K562 (cell line): ENCODE measurements around the gene DDR2. TPM values are rescaled to one million over a fixed set of nuclear protein-coding genes. Genes with fewer than 3 reads are reported as not detected.

Source experiments
- EGR1 ChIP-seq: fragments of 450-650 bp; conservative IDR thresholded peaks from 2 replicates; pipeline ENCODE4 v1.6.1; 2017; ENCODE audit warnings: mild to moderate bottlenecking
- ETV5 ChIP-seq: sonication (generic); formaldehyde crosslinking; IDR thresholded peaks from 2 replicates; pipeline ENCODE4 v1.4.0; 2020; ENCODE audit warnings: low read depth, mild to moderate bottlenecking, missing genetic modification reagents
- YY1 ChIP-seq, 3 experiments: IDR thresholded peaks; 2 replicates each; pipeline ENCODE4 v1.6.1; 2011; ENCODE audit warnings: low read length in 2 of 3, mild to moderate bottlenecking in 2 of 3, moderate library complexity in 2 of 3, borderline replicate concordance in 1 of 3, control low read depth in 1 of 3, low read depth in 1 of 3; ENCODE audit not compliant: insufficient read depth in 3 of 3, insufficient replicate concordance in 2 of 3, control insufficient read depth in 1 of 3, insufficient read length in 1 of 3; ENCODE audit errors: extremely low read depth in 1 of 3
- ZNF695 ChIP-seq: fragments of 450-650 bp; formaldehyde crosslinking; IDR thresholded peaks from 2 replicates; pipeline ENCODE4 v1.4.0; 2020; ENCODE audit warnings: mild to moderate bottlenecking, moderate library complexity
- polyA plus RNA-seq, 8 experiments: library from polyadenylated mRNA; depleted of rRNA in 4 of 8; stranded (reverse) in 5 of 8; unstranded in 3 of 8; fragments of >200 nt; fragmentation: Nextera tagmentation in 2 of 8; fragmentation: Illumina TruSeq in 1 of 8; extraction: Ambion mirVana in 2 of 8; extraction: Trizol in 1 of 8; gene quantifications; 2 replicates each; pipeline versions ENCODE4 v1.2.1 to v1.2.3, GENCODE V29; 2011 to 2014; ENCODE audit warnings: inconsistent platforms in 1 of 8, missing spikeins in 1 of 8
- total RNA-seq, 7 experiments: library from RNA; depleted of rRNA in 6 of 7; stranded (reverse); fragments of >200 nt in 6 of 7; fragmentation: Illumina TruSeq in 2 of 7; extraction: Trizol in 2 of 7; gene quantifications; 2 replicates each; pipeline versions ENCODE4 v1.2.1 to v1.2.3, GENCODE V29; 2011 to 2021; ENCODE audit warnings: low replicate concordance in 1 of 7
- TF ChIP-seq, protein P1 (sequence below), 2 experiments: fragments of 450-650 bp; IDR thresholded peaks; 2 replicates each; pipeline ENCODE4 v1.6.1; 2018; ENCODE audit warnings: mild to moderate bottlenecking in 2 of 2, low read depth in 1 of 2; ENCODE audit not compliant: partially characterized antibody in 2 of 2

Gene DDR2
- total and polyA plus RNA-seq, 9 of the 15 experiments (the other 6 are each of a cell fraction or from before 2014, with no cell fraction given) = 0.36 to 2.0 (median 1.1) TPM

DNA sequence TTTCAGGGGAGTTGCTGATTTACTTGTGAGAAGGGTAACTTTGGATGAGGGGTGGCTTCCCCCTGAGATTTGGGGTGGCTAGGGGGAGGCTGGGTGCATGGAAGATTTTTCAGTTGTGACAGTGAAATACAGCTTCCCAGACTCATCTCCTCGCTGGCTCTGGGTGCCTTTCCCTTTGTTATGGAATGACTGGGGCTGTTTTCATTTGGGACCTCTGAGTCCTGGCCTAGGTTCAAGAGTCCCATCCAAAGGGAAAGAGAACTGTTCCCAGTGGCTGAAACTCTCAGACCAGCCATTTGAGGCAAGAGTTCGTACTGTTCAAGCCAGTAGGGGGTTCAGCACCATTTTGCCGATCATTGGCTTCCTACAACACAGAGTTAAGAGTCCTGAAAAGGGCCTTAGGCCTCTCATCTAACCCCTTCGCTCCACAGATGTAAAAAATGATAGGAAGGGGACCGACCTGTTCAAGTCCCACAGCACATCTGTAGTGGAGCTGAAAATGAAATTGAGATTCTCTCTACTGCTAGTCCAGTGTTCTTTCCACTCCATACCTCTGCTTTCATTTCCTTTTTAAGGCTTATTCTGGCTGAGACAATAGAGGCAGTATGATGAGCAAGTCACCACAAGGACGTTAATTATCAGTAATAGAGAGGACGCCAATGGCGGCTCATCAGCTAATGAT lies 958 bp downstream of the DDR2 start (continued):
- TF ChIP-seq, protein P1, sequence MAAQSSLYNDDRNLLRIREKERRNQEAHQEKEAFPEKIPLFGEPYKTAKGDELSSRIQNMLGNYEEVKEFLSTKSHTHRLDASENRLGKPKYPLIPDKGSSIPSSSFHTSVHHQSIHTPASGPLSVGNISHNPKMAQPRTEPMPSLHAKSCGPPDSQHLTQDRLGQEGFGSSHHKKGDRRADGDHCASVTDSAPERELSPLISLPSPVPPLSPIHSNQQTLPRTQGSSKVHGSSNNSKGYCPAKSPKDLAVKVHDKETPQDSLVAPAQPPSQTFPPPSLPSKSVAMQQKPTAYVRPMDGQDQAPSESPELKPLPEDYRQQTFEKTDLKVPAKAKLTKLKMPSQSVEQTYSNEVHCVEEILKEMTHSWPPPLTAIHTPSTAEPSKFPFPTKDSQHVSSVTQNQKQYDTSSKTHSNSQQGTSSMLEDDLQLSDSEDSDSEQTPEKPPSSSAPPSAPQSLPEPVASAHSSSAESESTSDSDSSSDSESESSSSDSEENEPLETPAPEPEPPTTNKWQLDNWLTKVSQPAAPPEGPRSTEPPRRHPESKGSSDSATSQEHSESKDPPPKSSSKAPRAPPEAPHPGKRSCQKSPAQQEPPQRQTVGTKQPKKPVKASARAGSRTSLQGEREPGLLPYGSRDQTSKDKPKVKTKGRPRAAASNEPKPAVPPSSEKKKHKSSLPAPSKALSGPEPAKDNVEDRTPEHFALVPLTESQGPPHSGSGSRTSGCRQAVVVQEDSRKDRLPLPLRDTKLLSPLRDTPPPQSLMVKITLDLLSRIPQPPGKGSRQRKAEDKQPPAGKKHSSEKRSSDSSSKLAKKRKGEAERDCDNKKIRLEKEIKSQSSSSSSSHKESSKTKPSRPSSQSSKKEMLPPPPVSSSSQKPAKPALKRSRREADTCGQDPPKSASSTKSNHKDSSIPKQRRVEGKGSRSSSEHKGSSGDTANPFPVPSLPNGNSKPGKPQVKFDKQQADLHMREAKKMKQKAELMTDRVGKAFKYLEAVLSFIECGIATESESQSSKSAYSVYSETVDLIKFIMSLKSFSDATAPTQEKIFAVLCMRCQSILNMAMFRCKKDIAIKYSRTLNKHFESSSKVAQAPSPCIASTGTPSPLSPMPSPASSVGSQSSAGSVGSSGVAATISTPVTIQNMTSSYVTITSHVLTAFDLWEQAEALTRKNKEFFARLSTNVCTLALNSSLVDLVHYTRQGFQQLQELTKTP (IDR thresholded peaks at IDR 0.05; ENCODE audit: low read depth in 1 of 2, partially characterized antibody in 2 of 2) = peak in 1 of 2 experiments; percentile 87
- TF ChIP-seq YY1 (IDR thresholded peaks at IDR 0.05; ENCODE audit: borderline replicate concordance in 1 of 3, control insufficient read depth in 1 of 3, extremely low read depth in 1 of 3, insufficient read depth in 3 of 3, insufficient read length in 1 of 3, insufficient replicate concordance in 2 of 3, low read depth in 1 of 3, low read length in 2 of 3) (peak in 1 of 3 experiments; percentile 12), EGR1 (no peak), ZNF695 (CRISPR knock-in tag) (no peak), ETV5 (CRISPR knock-in tag) (0 out of 2 replicates have a peak, but pooled peaks have one; percentile 34)
- TF ChIP-seq, all 486 proteins: peak for 10
